Activated CD4-positive, CD25-positive, alpha-beta regulatory T cell treated with anti-CD3 and anti-CD28 coated beads, Interleukin-2, amount 50 U/mL, for 72 hours (primary cell): ENCODE data around the gene ENOX1.

Experiments used
- DNase-seq: peaks from one replicate; pipeline ENCODE4 v3.0.0; 2021

The ENOX1 gene

GRCh38 chr13:43298816-43299215, 488.0 kb downstream of the ENOX1 start:
- no peak for DNase-seq

GRCh38 chr13:43297967-43298678, 488.6 kb downstream of the ENOX1 start:
- no peak for DNase-seq

DNA sequence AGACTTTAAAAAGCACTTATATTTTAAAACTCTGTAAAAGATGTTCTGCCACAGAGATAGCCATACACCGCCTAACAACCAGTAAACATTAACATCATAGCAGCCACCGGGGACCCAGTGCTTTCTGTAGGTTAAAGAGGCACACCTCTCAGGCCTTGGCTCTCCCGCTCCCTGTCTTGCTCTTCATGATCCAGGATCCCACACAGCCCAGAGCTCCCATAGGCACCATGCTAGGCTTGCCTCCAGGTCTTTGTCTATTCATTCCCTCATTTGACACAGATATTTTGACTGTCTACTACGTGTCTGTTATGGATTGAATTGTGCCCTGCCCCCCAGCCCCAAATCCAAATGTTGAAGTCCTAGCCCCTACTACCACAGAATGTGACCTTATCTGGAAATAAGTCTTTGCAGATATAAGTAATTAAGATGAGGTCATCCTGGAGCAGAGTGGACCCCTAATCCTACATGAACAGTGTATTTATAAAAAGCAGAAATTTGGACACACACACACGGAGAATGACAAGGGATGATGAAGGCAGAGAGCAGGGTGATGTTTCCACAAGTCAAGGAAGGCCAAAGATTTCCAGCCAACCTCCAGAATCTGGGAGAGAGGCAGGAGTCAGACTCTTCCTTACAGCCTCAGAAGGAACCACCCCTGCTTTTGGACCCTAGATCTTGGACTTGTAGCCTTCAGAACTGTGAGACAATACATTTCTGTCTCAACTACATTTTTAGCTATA, 490.8 kb downstream of the ENOX1 start:
- DNase-seq = no peak

DNA sequence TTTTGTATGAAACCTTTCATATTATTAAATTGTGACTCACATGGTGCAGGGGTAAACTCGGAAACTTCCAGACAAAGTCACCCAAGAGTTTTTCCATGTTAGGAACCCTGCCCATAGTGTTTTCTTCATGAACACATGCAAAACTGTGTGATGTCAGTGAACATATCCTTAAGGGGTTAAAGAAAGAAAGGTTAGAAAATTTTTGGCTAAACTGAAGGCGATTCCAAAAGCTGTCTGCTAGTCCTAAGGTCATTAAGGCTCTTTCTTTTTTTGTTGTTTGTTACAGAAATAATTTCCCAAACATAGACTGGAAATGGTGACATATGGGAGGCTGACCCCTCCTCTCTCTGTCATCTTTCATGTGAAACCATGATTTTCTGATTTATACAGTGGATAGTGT, 491.5 kb downstream of the ENOX1 start:
- no peak for DNase-seq

DNA sequence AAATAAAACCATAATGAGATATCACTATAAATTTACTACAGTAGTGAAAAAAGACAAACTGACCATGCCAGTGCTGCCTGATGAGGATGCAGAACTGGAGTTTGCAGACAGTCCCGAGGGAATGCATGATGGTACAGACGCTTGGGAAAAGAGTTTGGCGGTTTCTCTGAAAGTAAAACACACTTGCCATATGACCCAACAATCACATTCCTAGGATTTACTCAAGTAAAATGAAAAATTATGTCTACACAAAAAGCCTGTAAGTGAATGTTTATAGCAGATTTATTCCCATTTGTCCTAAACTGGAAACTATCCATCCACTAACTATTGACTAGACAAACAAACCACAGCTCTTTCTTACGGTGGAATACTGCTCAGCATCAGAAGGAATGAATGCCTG, 492.4 kb downstream of the ENOX1 start:
- DNase-seq = no peak

DNA sequence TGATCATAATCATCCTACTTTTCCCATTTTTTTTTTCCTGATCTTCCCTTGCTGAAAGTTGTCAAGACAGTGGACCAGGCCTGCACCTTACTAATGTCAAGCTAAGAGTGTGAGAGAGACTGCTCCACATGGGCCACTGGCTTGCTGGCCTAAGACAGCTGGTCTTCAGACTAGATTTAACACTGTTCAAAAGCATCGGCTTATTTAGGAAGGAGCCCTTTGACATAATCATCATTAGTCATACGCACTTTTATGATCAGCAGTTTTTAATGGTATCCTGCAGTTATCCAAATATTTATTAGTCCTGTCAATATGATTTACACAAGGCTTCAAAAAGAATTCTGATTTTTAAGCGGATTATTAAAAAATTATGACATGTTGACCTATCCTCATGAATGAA, 492.8 kb downstream of the ENOX1 start:
- no peak for DNase-seq

DNA sequence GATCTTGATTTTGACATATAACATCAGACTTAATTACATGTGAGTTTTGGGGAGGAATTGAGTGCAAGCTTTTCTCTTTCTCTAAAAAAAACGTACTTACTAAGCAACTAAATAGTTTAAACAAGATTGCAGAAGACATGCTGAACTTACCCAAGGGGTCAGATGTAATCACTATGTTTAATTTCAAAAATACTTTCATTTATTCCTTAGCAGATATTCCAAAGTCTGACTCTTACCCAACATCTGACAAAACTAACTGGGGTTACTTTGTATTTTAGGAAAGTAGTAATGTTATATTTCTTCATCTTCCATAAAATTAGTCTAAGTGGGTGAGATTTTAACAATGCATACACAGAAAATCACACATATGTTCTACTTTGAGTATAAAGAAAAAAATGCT, 493.2 kb downstream of the ENOX1 start:
- DNase-seq = no peak

DNA sequence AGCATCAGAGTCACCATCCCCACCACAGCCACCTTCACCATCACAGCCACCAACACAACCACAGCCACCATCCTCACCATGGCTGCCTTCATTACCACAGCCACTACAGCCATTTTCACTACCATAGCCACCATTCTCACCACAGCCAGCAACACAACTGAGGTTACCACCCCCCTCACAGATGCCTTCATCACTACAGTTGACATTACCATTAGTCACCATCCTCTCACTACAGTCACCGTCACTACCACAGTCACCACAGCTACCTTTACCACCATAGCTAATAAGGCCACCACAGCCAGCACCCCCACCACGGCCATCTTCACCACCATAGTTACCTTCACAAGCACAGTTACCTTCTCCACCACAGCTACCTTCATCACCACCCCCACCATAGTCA, 493.8 kb downstream of the ENOX1 start:
- no peak for DNase-seq

GRCh38 chr13:43291287-43292060, 495.3 kb downstream of the ENOX1 start:
- DNase-seq = no peak

DNA sequence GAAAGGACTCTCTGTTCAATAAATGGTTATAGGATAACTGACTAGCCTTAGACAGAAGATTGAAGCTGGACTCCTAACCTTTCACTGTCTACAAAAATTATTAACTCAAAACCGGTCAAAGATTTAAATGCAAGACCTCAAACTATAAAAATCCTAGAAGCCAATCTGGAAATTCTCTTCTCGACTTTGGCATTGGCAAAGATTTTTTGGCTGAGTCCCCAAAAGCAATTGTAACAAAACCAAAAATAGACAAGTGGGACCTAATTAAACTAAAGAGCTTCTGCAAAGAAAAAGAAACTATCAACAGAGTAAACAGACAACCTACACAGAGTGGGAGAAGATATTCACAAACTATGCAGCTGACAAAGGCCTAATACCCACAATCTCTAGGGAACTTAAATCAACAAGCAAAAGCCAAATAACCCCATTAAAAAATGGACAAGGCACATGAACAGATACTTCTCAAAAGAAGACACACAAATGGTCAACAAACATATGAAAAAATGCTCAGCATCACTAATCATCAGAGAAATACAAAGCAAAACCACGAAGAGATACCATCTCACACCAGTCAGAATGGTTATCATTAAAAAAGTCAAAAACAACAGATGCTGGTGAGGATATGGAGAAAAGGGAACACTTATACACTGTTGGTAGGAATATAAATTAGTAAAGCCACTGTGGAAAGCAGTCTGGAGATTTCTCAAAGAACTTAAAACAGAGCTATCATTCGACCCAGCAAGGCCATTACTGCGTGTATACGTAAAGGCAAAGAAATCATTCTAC, 497.1 kb downstream of the ENOX1 start:
- DNase-seq = no peak

DNA sequence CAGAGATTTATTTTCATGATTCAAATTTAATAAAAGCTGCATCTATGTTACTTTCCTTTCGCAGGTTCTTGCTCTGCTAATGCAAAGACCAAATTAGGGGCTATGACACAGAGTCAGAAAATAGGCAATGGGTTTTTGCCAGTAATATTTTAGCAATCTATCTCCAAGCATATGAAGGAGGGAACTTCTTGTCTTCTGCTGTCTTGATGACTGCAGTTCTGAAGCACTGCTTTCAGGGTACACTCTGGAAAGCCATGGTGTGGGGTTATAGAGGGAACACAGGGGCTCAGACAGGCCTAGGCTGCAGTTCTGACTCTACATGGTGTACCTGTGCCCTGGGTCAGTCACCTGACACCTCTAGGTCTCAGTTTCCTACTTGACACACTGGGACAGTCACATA, 500.0 kb downstream of the ENOX1 start:
- DNase-seq = no peak

- no peak for DNase-seq
These were observed 500.7 kb downstream of the ENOX1 start for GRCh38 chr13:43285933-43286597.

DNA sequence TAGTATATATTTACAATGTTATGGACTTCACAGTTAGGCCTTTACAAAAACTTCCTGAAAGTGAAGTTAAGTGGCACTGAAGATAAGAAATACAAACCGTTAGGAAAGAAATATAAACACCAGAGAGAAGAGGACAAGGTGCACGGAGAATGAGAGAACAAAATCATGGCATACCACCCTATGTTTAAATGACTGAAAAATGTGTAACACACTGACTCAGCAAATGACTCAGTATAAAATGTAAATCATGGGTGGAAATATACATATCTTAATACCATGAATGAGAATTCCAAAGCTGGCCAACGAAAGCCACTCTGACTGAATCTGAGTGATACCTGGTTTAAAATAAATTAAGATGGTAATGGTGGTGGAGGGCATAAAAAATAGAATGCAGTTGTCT, 502.6 kb downstream of the ENOX1 start:
- no peak for DNase-seq

DNA sequence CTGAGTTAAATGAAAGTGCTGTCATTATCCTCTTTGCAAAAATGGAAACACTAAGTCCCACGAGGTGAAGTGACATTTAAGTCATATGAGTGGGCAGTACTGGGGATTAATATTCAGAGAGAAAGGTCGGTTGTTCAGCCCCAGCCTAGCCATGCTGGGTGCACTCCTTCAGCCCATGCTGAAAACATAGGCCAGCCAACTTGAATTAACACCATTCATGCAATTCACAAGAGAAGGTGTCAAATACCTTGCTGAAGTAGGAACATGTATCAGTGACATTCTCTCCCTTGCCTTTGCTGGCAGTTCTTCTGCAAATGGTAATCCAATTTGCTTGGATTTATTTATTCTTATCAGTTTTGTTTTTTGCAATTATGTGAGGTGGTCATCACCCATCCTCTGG, 507.1 kb downstream of the ENOX1 start:
- DNase-seq = no peak

- no peak for DNase-seq
These were observed 508.6 kb downstream of the ENOX1 start for GRCh38 chr13:43278127-43278526.

- DNase-seq = no peak
These were observed 509.6 kb downstream of the ENOX1 start for GRCh38 chr13:43277142-43277541.

GRCh38 chr13:43274881-43275280, 511.9 kb downstream of the ENOX1 start:
- no peak for DNase-seq

GRCh38 chr13:43273362-43273761, 513.4 kb downstream of the ENOX1 start:
- no peak for DNase-seq

DNA sequence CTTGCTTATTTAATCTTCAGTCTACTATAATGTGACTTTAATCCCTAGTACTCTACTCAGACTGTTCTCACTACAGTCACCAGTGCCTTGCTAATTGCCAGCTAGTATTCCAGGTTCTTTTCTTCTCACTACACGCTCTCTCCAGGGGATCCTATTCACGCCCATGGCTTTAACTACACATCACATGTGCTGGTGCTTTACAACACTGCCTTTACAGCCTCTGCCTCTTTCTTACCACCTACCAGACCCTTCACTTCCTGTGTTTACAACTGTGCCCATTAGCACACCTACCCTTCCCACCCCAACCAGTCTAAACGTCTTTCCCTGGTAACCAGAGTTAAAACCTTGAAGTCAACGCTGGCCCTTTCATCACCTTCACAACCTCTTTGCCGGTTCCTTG, 513.9 kb downstream of the ENOX1 start:
- DNase-seq = no peak

GRCh38 chr13:43271152-43271551, 515.6 kb downstream of the ENOX1 start:
- no peak for DNase-seq

- DNase-seq = no peak
These were observed 516.5 kb downstream of the ENOX1 start for GRCh38 chr13:43270130-43270830.

DNA sequence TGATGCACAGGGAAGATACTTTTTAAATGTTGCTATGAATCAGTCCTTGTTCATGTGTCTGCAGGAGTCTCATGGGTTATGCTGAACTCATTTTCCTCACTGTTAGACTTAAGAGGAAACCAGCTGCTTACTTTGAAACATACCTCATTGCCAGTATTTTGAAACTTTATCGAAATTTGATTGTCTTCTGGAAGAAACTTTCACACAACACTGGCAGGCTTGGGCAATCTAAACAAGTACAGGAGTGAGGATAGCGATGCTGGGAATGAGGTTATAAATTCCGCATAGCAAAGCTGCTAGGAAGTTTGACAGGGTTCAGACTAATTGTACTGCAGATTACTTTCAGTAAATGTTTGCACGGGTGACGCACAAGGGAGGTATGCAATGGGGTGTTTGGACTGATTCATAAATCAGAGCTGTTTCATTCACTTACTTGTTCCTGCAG, 517.7 kb downstream of the ENOX1 start:
- DNase-seq = no peak
